Aorta (tissue), 5 donors: Measurements from ENCODE around the gene RBM15B. TPM values are rescaled to one million over a fixed set of nuclear protein-coding genes. Genes with fewer than 3 reads are reported as not detected.

Experiments
- ATAC-seq: fragments of 200-7000 bp; cut with Tn5 transposase; one replicate; pipeline ENCODE4 v1.9.1; 2022; ENCODE audit warnings: moderate library complexity; ENCODE audit not compliant: low FRiP score
- DNase-seq, 2 donors: peaks; one replicate each; pipeline ENCODE4 v3.0.0-alpha.2; 2020
- H3K27ac ChIP-seq, 2 donors: one replicate each; pipeline ENCODE4 v1.5.1; 2013; ENCODE audit warnings: low read length in 2 of 2, mild to moderate bottlenecking in 2 of 2, moderate library complexity in 2 of 2, control low read depth in 1 of 2, inconsistent platforms in 1 of 2, low read depth in 1 of 2
- H3K27me3 ChIP-seq, 2 donors: one replicate each; pipeline ENCODE4 v1.6.1; 2013; ENCODE audit warnings: control low read depth in 1 of 2, low read length in 1 of 2, mild to moderate bottlenecking in 1 of 2, moderate library complexity in 1 of 2; ENCODE audit not compliant: insufficient read depth in 2 of 2, control insufficient read depth in 1 of 2
- H3K36me3 ChIP-seq, 2 donors: one replicate each; pipeline ENCODE4 v1.6.1; 2013; ENCODE audit warnings: control low read depth in 1 of 2, low read length in 1 of 2, mild to moderate bottlenecking in 1 of 2; ENCODE audit not compliant: insufficient read depth in 2 of 2, control insufficient read depth in 1 of 2
- H3K4me1 ChIP-seq, 2 donors: one replicate each; pipeline ENCODE4 v1.6.1; 2013; ENCODE audit warnings: low read length in 2 of 2, control low read depth in 1 of 2, mild to moderate bottlenecking in 1 of 2, moderate library complexity in 1 of 2; ENCODE audit not compliant: insufficient read depth in 2 of 2, control insufficient read depth in 1 of 2
- H3K4me3 ChIP-seq, 2 donors: one replicate each; pipeline ENCODE4 v1.5.1; 2013; ENCODE audit warnings: low read length in 2 of 2, control low read depth in 1 of 2, mild to moderate bottlenecking in 1 of 2
- H3K9me3 ChIP-seq: one replicate; pipeline ENCODE4 v1.6.1; 2013; ENCODE audit warnings: mild to moderate bottlenecking, low read length; ENCODE audit not compliant: control insufficient read depth
- WGBS, 2 donors: extraction: QIAGEN DNeasy Blood & Tissue Kit; methylation state at CpG; one replicate each; pipeline ENCODE4 v1.1.7; 2013; 5-methylcytosine and 5-hydroxymethylcytosine counted together
- intact Hi-C, 2 donors: fragments of 100-400 bp; cut with DNase I; formaldehyde crosslinking; loops; one replicate each; pipeline versions ENCODE4 v1.14.2 to v1.15.0; 2022
- long read RNA-seq, 2 donors: library from polyadenylated mRNA; unstranded; transcript quantifications; one replicate each; pipeline ENCODE4 v2.0.0, GENCODE V29; 2020 to 2021
- polyA plus RNA-seq, 2 donors: library from polyadenylated mRNA; stranded (reverse); fragments of 200-250 nt; gene quantifications; one replicate each; pipeline ENCODE4 v1.2.3, GENCODE V29; 2013
- total RNA-seq, 2 donors: library from RNA; stranded (reverse); fragmentation: NEBNext Ultra II Directional; extraction: Animal tissue kit (Norgen Biotek cat#: 25700); gene quantifications; one replicate each; pipeline ENCODE4 v1.2.1, GENCODE V29; 2021
- donor health status: healthy with polysubstance abuse.
- donor health status: Bipolar disorder and iron deficiency.
- donor health status: DM: no; HTN: no; CAD: no.
- donor health status: DM: no; HTN: no; CAD: no.
- donor health status: DM: yes; HTN: yes; CAD: no.

The RBM15B gene, protein sequence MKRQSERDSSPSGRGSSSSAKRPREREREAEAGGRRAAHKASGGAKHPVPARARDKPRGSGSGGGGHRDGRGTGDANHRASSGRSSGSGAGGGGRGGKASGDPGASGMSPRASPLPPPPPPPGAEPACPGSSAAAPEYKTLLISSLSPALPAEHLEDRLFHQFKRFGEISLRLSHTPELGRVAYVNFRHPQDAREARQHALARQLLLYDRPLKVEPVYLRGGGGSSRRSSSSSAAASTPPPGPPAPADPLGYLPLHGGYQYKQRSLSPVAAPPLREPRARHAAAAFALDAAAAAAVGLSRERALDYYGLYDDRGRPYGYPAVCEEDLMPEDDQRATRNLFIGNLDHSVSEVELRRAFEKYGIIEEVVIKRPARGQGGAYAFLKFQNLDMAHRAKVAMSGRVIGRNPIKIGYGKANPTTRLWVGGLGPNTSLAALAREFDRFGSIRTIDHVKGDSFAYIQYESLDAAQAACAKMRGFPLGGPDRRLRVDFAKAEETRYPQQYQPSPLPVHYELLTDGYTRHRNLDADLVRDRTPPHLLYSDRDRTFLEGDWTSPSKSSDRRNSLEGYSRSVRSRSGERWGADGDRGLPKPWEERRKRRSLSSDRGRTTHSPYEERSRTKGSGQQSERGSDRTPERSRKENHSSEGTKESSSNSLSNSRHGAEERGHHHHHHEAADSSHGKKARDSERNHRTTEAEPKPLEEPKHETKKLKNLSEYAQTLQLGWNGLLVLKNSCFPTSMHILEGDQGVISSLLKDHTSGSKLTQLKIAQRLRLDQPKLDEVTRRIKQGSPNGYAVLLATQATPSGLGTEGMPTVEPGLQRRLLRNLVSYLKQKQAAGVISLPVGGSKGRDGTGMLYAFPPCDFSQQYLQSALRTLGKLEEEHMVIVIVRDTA
- total RNA-seq = 10 to 100 TPM; 22.4 to 25.4 TPM
- 1 to 10 TPM; 6.9 to 10.0 TPM for polyA plus RNA-seq
- long read RNA-seq, donor 1, full-length matches to known transcripts = 79 of 79 reads
- long read RNA-seq, donor 1, partial matches to known transcripts = 0 of 79 reads
- long read RNA-seq, donor 1, other reads (novel, unspliced or antisense) = 0 of 79 reads
- long read RNA-seq, donor 2, full-length matches to known transcripts = 81 of 81 reads
- long read RNA-seq, donor 2, partial matches to known transcripts = 0 of 81 reads
- long read RNA-seq, donor 2, other reads (novel, unspliced or antisense) = 0 of 81 reads

DNA sequence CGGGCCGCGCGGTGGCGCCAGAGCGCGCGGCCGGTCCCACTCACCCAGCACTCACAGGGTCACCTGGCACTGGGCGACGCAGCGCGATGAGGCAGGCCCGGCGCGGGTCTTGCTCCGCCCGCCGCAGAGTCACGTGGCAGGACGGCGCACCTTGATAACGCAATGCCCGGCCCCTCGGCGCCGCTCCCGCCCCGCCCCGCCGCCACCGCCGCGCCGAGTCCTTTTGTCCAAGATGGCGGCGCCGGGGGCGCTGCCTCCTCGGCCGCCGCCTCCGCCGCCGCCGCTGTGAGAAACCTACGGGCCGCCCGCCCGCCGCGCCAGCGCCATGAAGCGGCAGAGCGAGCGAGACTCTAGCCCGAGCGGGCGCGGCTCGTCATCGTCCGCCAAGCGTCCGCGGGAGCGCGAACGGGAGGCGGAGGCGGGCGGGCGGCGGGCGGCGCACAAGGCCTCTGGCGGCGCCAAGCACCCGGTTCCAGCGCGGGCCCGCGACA, at the start of gene RBM15B:
RBM15B (plus strand) TSS at position 211 of the 491 bp plus-strand sequence; CDS start at position 326, 115 bp downstream.
- Histone ChIP-seq H3K27me3 (no peaks in the 10 kb centered on the region), H3K36me3 (peaks cover 1 to 4% of the 10 kb centered on the region in 2 donors), H3K27ac (peak within 1 kb of the TSS; percentile 43 to 85), H3K4me3 (peak within 1 kb of the TSS; percentile 75 to 96), H3K9me3 (no peaks in the 10 kb centered on the region), H3K4me1 (peaks cover 0 to 2% of the 10 kb centered on the region in 2 donors)
- ATAC-seq = peak; percentile 98
- 0% methylated on average over 63 to 83 of the region's 83 CpGs for WGBS, 2 donors
- intact Hi-C loops = loop anchor here (2.0 to 10.0 kb wide), 5 partner anchors 42 to 1036 kb away; partner anchors contain the start of genes CYB561D2 (in 1 of the 2), NPRL2 (in 1 of the 2), TEX264 (in 1 of the 2) and TMEM115 (in 1 of the 2)
- DNase-seq = peak; percentile 99

- Histone ChIP-seq H3K36me3 (no peaks in the 10 kb centered on the region), H3K4me3 (no peak overlapping the region), H3K4me1 (peaks cover 2 to 7% of the 10 kb centered on the region in 2 donors), H3K27ac (no peak overlapping the region), H3K27me3 (no peaks in the 10 kb centered on the region), H3K9me3 (no peaks in the 10 kb centered on the region)
- ATAC-seq (no peak), DNase-seq (peak in 1 of 2 donors; percentile 60)
- intact Hi-C loops = no loop called here
- WGBS, 2 donors = 76 to 80% methylated on average over 7 of the region's 7 CpGs
These were observed 47.0 kb upstream of the RBM15B start for GRCh38 chr3:51343918-51344687.

DNA sequence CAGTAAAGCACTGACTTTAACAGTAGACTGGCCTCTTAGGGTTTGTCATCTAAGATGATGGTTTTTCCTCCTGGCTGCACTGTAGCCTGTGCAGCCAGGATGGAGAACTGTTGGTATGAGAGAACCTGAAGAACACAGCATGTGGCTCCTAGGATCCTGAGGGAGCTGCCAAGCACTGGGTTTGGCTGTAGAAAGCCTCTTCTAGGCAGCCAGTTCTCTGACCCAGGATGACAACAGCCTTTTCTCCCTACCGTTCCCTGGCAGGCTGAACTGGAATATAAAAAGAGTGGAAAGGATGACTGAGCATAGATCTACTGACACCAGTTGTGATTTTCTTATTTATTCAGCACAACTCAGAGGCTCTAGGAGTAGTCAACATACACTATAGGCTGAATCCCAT, 40.3 kb upstream of the RBM15B start:
- intact Hi-C loops = no loop called here
- H3K4me1 ChIP-seq = no peaks in the 10 kb centered on the region
- H3K4me3 ChIP-seq = no peak overlapping the region
- H3K27ac ChIP-seq = no peak overlapping the region
- 20 to 29% methylated on average over 1 of the region's 1 CpG for WGBS, 2 donors
- DNase-seq = no peak
- no peaks in the 10 kb centered on the region for H3K36me3 ChIP-seq
- no peaks in the 10 kb centered on the region for H3K27me3 ChIP-seq
- H3K9me3 ChIP-seq = no peaks in the 10 kb centered on the region
- no peak for ATAC-seq

GRCh38 chr3:51353131-51353530, 38.0 kb upstream of the RBM15B start:
- intact Hi-C loops = no loop called here
- no peak for DNase-seq
- Histone ChIP-seq H3K27me3 (no peaks in the 10 kb centered on the region), H3K4me1 (no peaks in the 10 kb centered on the region), H3K9me3 (no peaks in the 10 kb centered on the region), H3K27ac (no peak overlapping the region), H3K4me3 (no peak overlapping the region), H3K36me3 (peaks cover 0 to 2% of the 10 kb centered on the region in 2 donors)
- no peak for ATAC-seq
- WGBS, 2 donors = 90 to 91% methylated on average over 4 of the region's 4 CpGs

DNA sequence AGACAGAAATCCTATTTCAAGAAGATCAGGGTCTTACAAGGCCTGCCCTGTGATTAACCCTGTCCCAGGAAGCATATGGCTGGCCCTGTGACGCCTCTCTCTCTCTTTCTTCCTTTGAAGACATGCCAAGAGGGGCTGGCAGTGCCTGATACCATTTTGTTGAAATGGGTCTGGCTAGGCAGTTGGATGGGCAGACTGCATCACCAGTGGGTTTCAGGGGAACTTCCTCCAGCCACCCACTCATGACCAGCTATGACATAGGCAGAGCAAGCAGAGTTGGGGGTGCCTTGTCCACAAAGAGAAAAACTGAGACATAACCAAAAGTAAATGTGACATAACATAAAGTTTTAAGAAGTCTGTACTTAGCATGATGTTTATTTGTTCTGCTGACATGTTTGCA, 37.4 kb upstream of the RBM15B start:
- ATAC-seq = no peak
- WGBS, 2 donors = 82 to 100% methylated on average over 1 of the region's 1 CpG
- no peak for DNase-seq
- intact Hi-C loops = no loop called here
- no peaks in the 10 kb centered on the region for H3K27me3 ChIP-seq
- no peak overlapping the region for H3K27ac ChIP-seq
- no peaks in the 10 kb centered on the region for H3K9me3 ChIP-seq
- no peak overlapping the region for H3K4me3 ChIP-seq
- peaks cover 0 to 2% of the 10 kb centered on the region in 2 donors for H3K36me3 ChIP-seq
- H3K4me1 ChIP-seq = no peaks in the 10 kb centered on the region

DNA sequence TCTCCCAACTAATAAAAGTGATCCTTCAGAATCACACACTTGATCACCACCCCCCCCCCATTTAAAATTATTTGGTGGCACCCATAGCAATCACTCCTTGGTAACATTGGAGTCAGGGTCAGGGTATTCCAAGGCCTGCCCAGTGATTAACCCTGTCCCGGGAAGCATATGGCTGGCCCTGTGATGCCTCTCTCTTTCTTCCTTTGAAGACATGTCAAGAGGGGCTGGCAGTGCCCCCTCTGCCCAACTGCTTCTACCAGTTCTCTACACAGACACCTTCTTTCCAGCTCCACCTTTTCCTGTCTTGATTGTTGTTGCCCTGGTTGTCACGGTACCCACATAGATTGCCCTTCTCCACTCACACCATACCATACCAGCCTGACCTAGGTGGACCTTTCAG, 36.9 kb upstream of the RBM15B start:
- 88 to 100% methylated on average over 2 of the region's 2 CpGs for WGBS, 2 donors

DNA sequence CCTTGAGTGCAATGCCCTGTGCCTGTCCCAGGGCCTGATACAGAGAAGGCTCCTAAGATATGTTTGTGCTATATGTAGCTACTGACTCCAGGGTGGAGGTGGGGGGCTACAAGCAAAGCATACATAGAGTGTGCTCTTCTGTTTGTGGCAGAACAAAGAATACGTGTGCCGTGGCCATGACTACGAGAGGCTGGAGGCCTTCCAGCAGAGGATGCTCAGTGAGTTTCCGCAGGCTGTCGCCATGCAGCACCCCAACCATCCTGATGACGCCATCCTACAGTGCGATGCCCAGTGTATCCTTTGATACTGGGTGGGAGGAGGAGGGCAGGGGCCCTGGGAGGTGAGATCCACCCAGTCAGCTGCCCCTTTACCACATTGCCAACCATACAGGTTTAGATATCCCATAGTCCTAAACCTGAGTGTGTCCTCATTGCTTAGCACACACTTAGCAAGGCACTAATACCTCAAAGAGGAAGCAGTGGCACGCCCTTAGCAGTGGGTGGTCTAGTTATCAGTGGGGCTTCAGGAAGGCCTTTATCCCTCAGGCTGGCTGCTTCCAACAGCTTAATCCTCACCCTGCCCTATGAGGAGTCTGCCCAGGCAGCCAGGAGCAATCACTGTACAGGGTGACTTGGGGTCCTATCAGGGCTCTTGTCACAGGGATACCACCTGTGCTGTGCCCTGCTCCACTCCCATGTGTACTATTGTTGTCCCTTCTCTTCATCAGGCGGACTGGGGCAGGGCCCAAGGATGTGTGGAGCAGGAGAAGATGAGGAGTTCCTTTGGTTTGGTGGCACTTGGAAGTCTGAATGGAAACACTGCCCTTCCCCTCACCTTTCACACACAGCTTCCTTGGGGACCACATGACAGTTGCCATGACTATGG, 36.1 kb upstream of the RBM15B start:
- 89% methylated on average over 9 of the region's 9 CpGs for WGBS, 2 donors
- Histone ChIP-seq H3K4me1 (no peaks in the 10 kb centered on the region), H3K27me3 (no peaks in the 10 kb centered on the region), H3K9me3 (no peaks in the 10 kb centered on the region), H3K4me3 (no peak overlapping the region), H3K36me3 (peaks cover 0 to 2% of the 10 kb centered on the region in 2 donors), H3K27ac (no peak overlapping the region)
- intact Hi-C loops = no loop called here
- DNase-seq = no peak
- no peak for ATAC-seq

More for the DNA sequence above, 36.9 kb upstream of the RBM15B start:
- Histone ChIP-seq H3K27ac (no peak overlapping the region), H3K9me3 (no peaks in the 10 kb centered on the region), H3K4me3 (no peak overlapping the region), H3K4me1 (no peaks in the 10 kb centered on the region), H3K27me3 (no peaks in the 10 kb centered on the region), H3K36me3 (peaks cover 0 to 2% of the 10 kb centered on the region in 2 donors)
- ATAC-seq = no peak
- intact Hi-C loops = no loop called here
- DNase-seq = no peak
